Transverse colon (tissue), 4 donors: ENCODE measurements around the gene TRIM46.

ENCODE experiments used
- EP300 ChIP-seq: sonication (generic); formaldehyde crosslinking; IDR thresholded peaks from one replicate; pipeline ENCODE4 v1.6.1; 2017; ENCODE audit warnings: antibody characterized with exemption, low read depth
- POLR2A ChIP-seq: fragments of 450-650 bp; IDR thresholded peaks from one replicate; pipeline ENCODE4 v1.6.1; 2016; ENCODE audit warnings: antibody characterized with exemption, mild to moderate bottlenecking, moderate library complexity
- POLR2AphosphoS5 ChIP-seq, 3 donors: sonication (generic); formaldehyde crosslinking; IDR thresholded peaks; one replicate each; pipeline ENCODE4 v1.6.1; 2016; ENCODE audit warnings: antibody characterized with exemption in 3 of 3
- TF ChIP-seq, protein P1 (sequence below), 5 experiments: fragments of 200-600 bp in 3 of 5; fragments of 450-650 bp in 2 of 5; sonication (generic) in 3 of 5; IDR thresholded peaks; 1 replicate in 2 of 5; 2 replicates in 3 of 5; pipeline ENCODE4 v1.5.1; 2016 to 2017; ENCODE audit warnings: antibody characterized with exemption in 5 of 5, inconsistent platforms in 3 of 5, mild to moderate bottlenecking in 2 of 5, moderate library complexity in 1 of 5

DNA sequence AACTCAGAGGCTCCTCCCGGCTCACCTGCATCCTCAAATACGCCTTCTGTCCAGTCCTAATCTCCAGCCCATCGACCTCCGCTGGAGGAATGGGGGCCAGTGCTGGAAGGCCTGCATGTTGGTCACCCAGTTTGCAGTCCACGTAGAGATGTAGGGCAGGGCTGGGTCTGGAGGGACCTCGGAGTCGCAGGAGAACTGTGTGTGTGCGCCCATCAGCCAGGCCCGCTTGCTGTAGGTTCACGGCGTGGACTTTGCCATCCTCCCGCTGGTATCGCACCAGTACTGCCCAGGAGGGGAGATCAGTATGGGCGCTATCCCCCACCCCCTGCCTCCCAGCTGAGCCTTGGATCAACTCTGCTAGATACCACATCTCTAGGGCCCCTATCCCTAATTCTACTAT lies 31.4 kb downstream of the TRIM46 start:
- TF ChIP-seq, protein P1, sequence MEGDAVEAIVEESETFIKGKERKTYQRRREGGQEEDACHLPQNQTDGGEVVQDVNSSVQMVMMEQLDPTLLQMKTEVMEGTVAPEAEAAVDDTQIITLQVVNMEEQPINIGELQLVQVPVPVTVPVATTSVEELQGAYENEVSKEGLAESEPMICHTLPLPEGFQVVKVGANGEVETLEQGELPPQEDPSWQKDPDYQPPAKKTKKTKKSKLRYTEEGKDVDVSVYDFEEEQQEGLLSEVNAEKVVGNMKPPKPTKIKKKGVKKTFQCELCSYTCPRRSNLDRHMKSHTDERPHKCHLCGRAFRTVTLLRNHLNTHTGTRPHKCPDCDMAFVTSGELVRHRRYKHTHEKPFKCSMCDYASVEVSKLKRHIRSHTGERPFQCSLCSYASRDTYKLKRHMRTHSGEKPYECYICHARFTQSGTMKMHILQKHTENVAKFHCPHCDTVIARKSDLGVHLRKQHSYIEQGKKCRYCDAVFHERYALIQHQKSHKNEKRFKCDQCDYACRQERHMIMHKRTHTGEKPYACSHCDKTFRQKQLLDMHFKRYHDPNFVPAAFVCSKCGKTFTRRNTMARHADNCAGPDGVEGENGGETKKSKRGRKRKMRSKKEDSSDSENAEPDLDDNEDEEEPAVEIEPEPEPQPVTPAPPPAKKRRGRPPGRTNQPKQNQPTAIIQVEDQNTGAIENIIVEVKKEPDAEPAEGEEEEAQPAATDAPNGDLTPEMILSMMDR (IDR thresholded peaks at IDR 0.05), result no peak
- TF ChIP-seq POLR2A (no peak), POLR2AphosphoS5 (IDR thresholded peaks at IDR 0.05) (no peak), EP300 (no peak)
